Measurements from ENCODE around the gene PKIG.
"Not testable (repeated sequence)": the region's sequence is repeated elsewhere in the genome, so short reads cannot be mapped to it uniquely, and the experiment has no call there.

Gene PKIG

DNA sequence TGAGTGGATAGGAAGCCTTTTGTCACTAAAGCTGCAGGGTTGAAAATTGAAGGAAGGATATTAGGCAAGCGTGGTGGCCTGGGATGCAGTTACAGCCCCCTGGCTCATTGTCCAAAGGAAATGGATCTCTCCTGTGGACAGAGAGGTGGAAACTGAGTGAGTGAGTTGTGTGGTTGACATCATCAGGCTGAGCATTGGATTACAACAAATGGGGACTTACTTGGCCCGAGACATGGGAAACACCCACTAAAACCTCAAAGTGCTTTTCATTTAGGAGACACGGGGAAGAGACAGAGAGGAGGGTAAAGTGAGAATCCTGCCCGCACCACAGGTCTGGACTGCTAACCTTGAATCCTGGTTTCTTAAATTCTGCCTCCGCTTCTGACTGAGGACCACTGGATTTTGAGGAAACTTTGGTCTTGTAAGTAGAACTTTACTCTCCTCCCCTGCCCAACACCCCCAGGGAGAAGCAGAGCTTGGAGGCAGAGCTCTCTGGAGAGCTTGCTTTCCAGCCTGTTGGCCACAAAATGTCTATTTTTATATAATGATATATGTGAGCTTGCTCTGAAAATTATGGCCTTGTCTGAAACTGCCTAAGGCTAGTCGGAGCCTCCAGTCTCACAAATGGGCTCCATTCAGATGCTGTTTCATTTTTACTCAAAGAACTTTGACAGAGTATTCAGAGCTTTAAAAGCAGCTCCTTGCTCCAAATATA is at the start of gene PKIG:
Gene PKIG, plus strand, starts transcription at position 269 of the 715 bp plus-strand sequence. CDS start 31,978 bp downstream, outside the sequence.
- DNase-seq: no peak

DNA sequence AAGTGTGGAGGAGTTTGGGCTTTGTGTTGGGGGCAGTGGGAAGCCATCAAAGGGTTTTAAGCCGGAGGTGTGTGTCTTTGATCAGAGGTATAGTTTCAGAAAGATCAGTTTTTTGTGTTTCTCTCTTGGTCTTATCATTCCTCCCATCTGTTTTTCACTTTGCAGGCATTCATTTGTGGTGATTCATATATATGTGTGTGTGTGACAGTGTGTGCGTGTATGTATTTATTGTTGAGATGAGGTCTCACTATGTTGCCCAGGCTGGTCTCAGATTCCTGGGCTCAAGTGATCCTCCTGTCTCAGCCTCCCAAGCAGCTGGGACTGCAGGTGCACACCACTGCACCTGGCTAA is 49.4 kb upstream of the PKIG start:
- no peak for DNase-seq

DNA sequence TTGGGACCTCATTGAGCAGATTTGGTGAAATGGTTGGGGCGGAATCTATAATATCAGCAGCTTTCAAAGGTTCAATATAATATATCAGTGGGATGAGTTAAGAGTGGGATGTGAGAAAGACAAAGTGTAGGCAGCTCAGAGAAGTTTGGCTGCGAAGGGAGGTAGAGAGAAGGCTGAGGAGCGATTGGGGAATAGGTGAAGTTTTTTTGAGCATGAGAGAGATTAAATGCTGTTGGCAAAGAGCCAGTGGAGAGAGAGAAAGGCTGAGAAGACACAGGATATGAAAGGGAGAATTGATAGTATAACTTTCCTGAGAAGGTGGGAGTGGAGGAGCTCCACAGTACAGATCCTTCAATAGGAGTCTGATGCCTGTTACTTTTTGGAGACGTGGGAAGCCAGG is 48.5 kb upstream of the PKIG start:
- DNase-seq: no peak

GRCh38 chr20:44536175-44536574 is 46.2 kb upstream of the PKIG start:
- DNase-seq: no peak

- DNase-seq: no peak
Observed at GRCh38 chr20:44537993-44538392, 44.4 kb upstream of the PKIG start.

DNA sequence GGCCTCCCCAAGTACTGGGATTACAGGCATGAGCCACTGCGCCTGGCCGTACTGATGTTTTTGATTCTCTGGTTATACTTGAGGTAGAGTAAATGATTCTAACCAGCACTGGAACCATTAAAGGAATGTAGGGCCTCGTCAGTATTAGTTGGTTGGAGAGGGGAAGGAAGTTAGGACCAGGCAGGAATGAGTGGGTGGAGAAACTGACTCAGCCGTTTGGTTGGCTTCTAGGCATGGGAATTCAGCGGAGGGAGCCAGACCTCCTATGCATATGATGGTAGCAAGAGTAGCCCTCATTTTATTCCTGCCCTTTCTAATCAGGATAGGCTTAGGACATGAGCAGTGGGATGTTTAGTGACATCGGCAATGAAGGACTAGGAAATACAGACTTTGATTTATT is 41.5 kb upstream of the PKIG start:
- DNase-seq: no peak

DNA sequence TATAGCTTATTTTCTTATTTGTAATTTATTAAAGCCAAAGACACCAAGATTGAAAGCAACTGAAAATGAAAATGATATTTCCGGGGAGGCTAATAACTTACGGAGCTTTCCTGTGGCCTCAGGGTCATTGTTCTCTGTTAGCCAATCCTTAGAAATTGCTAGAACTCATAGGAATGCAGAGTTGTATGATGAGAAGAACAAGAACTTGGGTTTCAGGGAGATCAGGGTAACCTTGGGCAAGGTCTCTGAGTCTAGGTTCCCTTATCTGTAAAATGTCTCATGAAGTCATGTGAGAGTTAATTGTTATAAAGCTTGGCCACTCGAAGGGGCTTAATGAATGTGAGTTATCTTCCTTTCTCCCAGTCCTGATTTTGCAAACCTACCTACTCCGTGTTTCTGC is 40.4 kb upstream of the PKIG start:
- DNase-seq: no peak

DNA sequence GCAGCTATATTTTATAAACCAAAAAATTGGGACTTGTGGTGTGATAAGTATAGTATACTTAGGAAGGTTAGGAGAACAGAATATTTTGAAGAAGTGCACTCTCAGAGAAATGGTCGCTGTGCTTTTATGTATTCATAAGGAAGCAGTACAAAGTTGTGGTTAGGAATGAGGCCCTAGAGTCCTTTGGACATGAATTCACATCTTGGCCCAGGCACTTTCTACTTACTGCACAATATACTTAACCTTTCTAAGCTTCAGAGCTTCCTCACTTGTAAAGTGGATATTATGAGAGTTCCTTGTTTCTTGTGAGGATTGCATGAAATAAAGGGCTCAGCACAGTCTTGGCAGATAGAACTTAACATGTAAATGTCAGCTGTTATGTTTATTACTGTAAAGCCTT is 39.5 kb upstream of the PKIG start:
- DNase-seq: no peak

GRCh38 chr20:44543358-44543757 is 39.0 kb upstream of the PKIG start:
- no peak for DNase-seq

DNA sequence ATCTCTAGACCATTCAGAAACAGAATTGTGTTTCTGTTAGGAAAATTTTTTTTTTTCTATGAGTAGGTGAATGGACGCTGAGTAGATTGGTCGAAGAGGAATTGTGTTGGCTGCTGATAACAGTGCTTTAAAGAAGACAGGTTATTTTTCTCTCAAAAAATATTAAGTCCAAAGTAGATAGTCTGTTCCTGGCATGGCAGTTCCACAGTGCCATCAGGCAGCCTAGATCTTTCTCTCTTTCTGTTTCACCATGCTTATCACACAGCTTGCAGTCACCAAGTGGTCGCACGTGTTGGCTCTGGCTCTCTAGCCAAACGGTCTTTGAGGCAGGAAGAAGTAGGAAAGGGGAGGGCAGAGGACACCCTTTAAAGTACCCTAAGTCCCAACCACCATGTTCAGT is 38.1 kb upstream of the PKIG start:
- DNase-seq: no peak

GRCh38 chr20:44547419-44547818 is 35.0 kb upstream of the PKIG start:
- DNase-seq: no peak

- no peak for DNase-seq
Observed at GRCh38 chr20:44549123-44549522, 33.3 kb upstream of the PKIG start.

DNA sequence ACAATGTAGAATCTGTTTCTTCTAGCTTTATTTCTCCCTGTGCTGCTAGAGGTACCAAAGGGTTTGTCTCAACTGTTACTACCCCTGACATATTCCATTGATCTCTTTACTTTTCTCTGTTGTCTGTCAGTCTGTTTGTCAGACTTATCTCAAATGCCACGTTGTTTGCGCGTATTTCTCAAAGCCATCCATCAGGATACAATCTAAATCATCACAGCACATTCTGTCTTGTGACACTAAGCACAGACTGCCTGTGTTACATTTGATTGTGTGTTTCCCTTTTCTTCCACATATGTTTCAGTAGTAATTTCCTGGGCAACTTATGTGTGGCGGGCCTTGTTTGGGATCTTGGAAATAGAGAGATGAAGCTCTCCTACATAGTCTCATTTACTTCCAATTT is 30.3 kb upstream of the PKIG start:
- no peak for DNase-seq

DNA sequence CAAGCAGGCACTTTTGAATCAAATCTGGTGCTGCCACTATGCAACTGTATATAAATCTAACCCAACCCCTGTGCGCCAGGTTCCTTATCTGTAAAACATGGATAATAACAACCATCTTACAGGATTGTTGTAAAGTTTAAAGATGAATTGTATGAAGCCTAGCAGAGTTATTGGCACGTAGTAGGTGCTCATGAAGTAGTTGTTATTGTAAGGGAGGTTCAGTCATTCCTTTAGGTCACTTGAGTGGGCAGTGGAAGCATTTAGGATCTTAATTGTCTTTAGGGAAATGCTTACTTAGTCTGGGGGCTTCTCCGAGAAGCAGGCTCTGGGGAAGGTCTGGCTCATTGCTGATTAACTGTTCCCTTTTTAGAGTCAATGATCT is 29.8 kb upstream of the PKIG start:
- DNase-seq: no peak

GRCh38 chr20:44552950-44553908 is 29.1 kb upstream of the PKIG start:
- no peak for DNase-seq

GRCh38 chr20:44559302-44559701 is 23.1 kb upstream of the PKIG start:
- DNase-seq: no peak

DNA sequence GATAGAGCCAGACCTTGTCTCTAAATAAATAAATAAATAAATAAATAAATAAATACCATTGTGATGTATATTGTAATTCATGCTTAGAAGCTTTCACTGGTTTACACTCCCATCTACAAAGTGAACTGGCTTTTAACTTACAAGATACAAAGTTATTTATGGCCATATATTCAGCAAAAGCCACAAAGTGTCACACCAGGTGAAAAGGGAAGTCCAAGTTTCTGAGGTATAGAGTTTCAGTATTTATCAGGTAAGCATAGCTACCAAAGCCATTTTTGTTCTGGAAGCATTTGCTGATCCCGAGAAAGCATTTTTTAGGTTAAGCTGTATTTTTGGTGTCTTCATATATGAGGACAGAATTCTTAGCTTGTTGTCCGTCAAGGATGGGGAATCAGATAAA is 22.1 kb upstream of the PKIG start:
- no peak for DNase-seq

DNA sequence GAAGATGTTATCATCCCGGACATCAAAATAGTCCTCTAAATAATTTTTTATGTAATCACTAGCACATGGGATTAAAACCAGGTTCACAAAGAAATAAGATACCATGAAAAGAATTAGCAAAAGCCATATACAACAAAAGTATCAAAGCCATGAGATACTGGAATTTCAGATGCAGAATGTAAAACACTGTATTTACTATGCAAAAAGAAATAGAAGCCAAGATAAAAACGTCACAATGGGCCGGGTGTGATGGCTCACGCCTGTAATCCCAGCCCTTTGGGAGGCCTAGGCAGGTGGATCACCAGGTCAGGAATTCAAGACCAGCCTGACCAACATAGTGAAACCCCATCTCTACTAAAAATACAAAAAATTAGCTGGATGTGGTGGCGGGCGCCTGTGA is 21.6 kb upstream of the PKIG start:
- not testable (repeated sequence) for DNase-seq

- DNase-seq: no peak
Observed at GRCh38 chr20:44561876-44562275, 20.5 kb upstream of the PKIG start.

DNA sequence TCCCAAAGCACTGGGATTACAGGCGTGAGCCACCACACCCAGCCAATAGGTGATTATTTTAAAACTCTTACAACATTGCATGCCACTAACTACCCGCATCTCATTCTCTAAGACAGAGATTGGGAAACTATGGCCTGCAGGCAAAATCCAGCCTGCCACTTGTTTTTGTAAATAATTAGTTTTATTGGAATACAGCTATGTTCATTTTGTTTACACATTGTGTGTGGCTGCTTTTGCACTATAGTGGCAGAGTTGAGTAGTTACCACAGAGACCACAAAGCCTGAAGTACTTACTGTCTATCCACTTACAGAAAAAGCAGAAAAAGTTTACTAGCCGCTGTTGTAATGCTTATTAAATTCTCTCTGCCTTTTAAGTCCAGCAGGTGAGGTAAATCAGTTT is 16.4 kb upstream of the PKIG start:
- DNase-seq: no peak

- DNase-seq: no peak
Observed at GRCh38 chr20:44566811-44567210, 15.6 kb upstream of the PKIG start.

DNA sequence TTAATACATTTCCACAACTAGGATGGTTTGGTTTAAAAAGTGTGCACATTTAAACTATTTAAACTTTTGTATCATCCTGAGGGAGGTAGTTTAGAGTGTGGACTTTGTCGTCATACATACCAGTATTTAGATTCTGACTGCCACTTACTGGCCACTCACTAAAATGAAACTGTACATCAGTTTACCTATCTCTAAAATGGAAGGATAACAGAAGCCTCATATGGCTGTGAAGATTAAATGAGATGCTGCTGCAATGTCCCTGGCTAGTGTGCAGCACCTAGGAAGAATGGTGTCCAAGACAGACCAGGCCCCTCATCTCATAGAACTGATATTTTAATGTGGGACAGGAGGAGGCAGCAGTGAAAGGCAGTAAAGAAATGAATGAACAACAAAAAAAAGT is 12.0 kb upstream of the PKIG start:
- no peak for DNase-seq

DNA sequence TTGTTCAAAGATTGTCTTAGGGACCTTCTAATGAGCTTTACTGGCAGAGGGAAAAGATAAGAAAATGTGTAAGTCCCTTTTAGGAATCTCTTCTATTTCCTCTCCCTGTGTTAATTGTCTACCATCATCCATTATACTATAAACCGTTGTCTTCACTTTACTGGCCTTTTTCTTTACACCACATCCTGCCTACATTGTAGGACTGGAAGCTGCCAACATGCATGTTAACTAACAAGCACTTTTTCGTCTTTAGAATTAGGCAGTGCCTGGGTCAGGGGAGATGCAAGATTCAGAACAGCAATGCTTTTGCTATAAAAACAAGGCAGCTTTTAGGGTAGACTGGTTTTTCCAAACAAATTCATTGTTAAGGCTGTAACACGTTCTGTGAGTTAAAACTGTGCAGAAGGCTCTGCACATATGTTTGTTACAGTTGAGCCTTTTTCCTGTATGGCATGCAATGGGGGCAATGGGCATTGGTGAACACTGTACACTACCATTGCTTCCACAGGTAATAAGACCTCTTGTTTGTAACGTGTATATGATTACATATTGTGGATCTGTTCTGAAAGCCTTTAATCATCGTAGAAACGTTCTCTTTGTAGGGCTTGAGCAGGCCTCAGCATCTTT is 10.9 kb upstream of the PKIG start:
- no peak for DNase-seq

All from activated CD4-positive, alpha-beta T cell treated with anti-CD3 and anti-CD28 coated beads for 1 hour (primary cell).